CD14-positive monocyte (primary cell): Measurements from ENCODE around the gene DPCD. TPM values are rescaled to one million over a fixed set of nuclear protein-coding genes. Genes with fewer than 3 reads are reported as not detected.

Experiments used
- DNase-seq, 3 donors: peaks; one replicate each; pipeline ENCODE4 v3.0.0-alpha.2; 2011 to 2022
- H2AFZ ChIP-seq: 2 replicates; pipeline ENCODE4 v1.6.0; 2012; ENCODE audit warnings: mild to moderate bottlenecking, low read depth, low read length, inconsistent platforms; ENCODE audit not compliant: insufficient read depth, poor library complexity, severe bottlenecking
- H3K27ac ChIP-seq, 2 donors: 1 replicate in 1 of 2; 2 replicates in 1 of 2; pipeline ENCODE4 v1.5.1; 2012 to 2013; ENCODE audit warnings: low read length in 2 of 2, control low read depth in 1 of 2, inconsistent platforms in 1 of 2, low read depth in 1 of 2, mild to moderate bottlenecking in 1 of 2
- H3K27me3 ChIP-seq, 2 donors: one replicate each; pipeline versions ENCODE4 v1.6.0 to v1.6.1; 2011 to 2013; ENCODE audit warnings: low read length in 2 of 2; ENCODE audit not compliant: control insufficient read depth in 2 of 2, insufficient read depth in 2 of 2
- H3K36me3 ChIP-seq, 2 donors: replicated peaks in 1 of 2; 1 replicate in 1 of 2; 2 replicates in 1 of 2; pipeline versions ENCODE4 v1.5.1 to v1.6.1; 2012 to 2013; ENCODE audit warnings: low read length in 2 of 2, control low read depth in 1 of 2, inconsistent platforms in 1 of 2, mild to moderate bottlenecking in 1 of 2; ENCODE audit not compliant: insufficient read depth in 2 of 2, control insufficient read depth in 1 of 2
- H3K4me1 ChIP-seq, 2 donors: 1 replicate in 1 of 2; 2 replicates in 1 of 2; pipeline versions ENCODE4 v1.5.1 to v1.6.1; 2012 to 2013; ENCODE audit warnings: low read length in 2 of 2, control low read depth in 1 of 2, inconsistent platforms in 1 of 2, mild to moderate bottlenecking in 1 of 2, moderate library complexity in 1 of 2; ENCODE audit not compliant: insufficient read depth in 2 of 2, control insufficient read depth in 1 of 2
- H3K4me2 ChIP-seq: replicated peaks from 2 replicates; pipeline ENCODE3; 2012; ENCODE audit warnings: low read length, moderate library complexity, mild to moderate bottlenecking; ENCODE audit not compliant: poor library complexity, severe bottlenecking; ENCODE audit errors: extremely low read depth
- H3K4me3 ChIP-seq, 3 experiments: fragments of 200-600 bp in 1 of 3; sonication (generic) in 1 of 3; replicated peaks in 1 of 3; 1 replicate in 2 of 3; 2 replicates in 1 of 3; pipeline ENCODE4 v1.5.1; 2011 to 2013; ENCODE audit warnings: low read length in 3 of 3, mild to moderate bottlenecking in 3 of 3, control low read depth in 2 of 3, low read depth in 2 of 3, inconsistent platforms in 1 of 3, moderate library complexity in 1 of 3
- H3K79me2 ChIP-seq: 2 replicates; pipeline ENCODE4 v1.6.0; 2012; ENCODE audit warnings: mild to moderate bottlenecking, control low read depth, inconsistent platforms, low read length, moderate library complexity; ENCODE audit not compliant: insufficient read depth
- H3K9ac ChIP-seq: 2 replicates; pipeline ENCODE4 v1.6.0; 2017; ENCODE audit warnings: low read length, mild to moderate bottlenecking; ENCODE audit not compliant: insufficient read depth, poor library complexity, severe bottlenecking
- H3K9me3 ChIP-seq, 2 donors: replicated peaks in 1 of 2; 1 replicate in 1 of 2; 2 replicates in 1 of 2; pipeline versions ENCODE4 v1.5.1 to v1.6.1; 2012 to 2013; ENCODE audit warnings: low read length in 2 of 2, control low read depth in 1 of 2; ENCODE audit not compliant: control insufficient read depth in 1 of 2, insufficient read depth in 1 of 2
- H4K20me1 ChIP-seq: 2 replicates; pipeline ENCODE4 v1.6.0; 2012; ENCODE audit warnings: mild to moderate bottlenecking, low read length, control low read depth, moderate library complexity; ENCODE audit not compliant: insufficient read depth
- H3K27ac Mint-ChIP-seq, 7 donors: one replicate each; pipeline ENCODE4 v1.8.0; 2020; ENCODE audit warnings: mild to moderate bottlenecking in 7 of 7, mixed read lengths in 7 of 7, moderate library complexity in 6 of 7, inconsistent platforms in 2 of 7
- H3K27me3 Mint-ChIP-seq, 3 donors: one replicate each; pipeline ENCODE4 v1.8.0; 2021 to 2022; ENCODE audit warnings: low read depth in 3 of 3, mild to moderate bottlenecking in 3 of 3, mixed read lengths in 3 of 3, moderate library complexity in 3 of 3, inconsistent platforms in 1 of 3
- H3K36me3 Mint-ChIP-seq, 2 donors: one replicate each; pipeline ENCODE4 v1.8.0; 2020; ENCODE audit warnings: mixed read lengths in 2 of 2, inconsistent platforms in 1 of 2, mild to moderate bottlenecking in 1 of 2
- H3K4me1 Mint-ChIP-seq: one replicate; pipeline ENCODE4 v1.8.0; 2020; ENCODE audit warnings: mild to moderate bottlenecking, mixed read lengths
- H3K4me3 Mint-ChIP-seq, 2 donors: one replicate each; pipeline ENCODE4 v1.8.0; 2020; ENCODE audit warnings: mild to moderate bottlenecking in 2 of 2, mixed read lengths in 2 of 2, moderate library complexity in 1 of 2
- H3K9me3 Mint-ChIP-seq, 7 donors: one replicate each; pipeline ENCODE4 v1.8.0; 2020 to 2022; ENCODE audit warnings: mixed read lengths in 7 of 7, mild to moderate bottlenecking in 6 of 7, moderate library complexity in 6 of 7, inconsistent platforms in 2 of 7
- CTCF ChIP-seq: fragments of 200-600 bp; IDR thresholded peaks from one replicate; pipeline ENCODE4 v1.8.0; 2022; ENCODE audit warnings: antibody characterized with exemption, mild to moderate bottlenecking
- WGBS: methylation state at CpG from one replicate; pipeline ENCODE4 v1.1.5; 2013; ENCODE audit warnings: missing lambda C conversion rate; ENCODE audit not compliant: insufficient coverage; 5-methylcytosine and 5-hydroxymethylcytosine counted together
- intact Hi-C, 2 donors: fragments of 100-400 bp; cut with micrococcal nuclease; formaldehyde crosslinking; loops; one replicate each; pipeline versions ENCODE4 v1.15.0 to v1.15.1; 2023
- polyA plus RNA-seq, 3 donors: library from polyadenylated mRNA; depleted of rRNA in 1 of 3; unstranded in 2 of 3; stranded (reverse) in 1 of 3; fragments of 300-500 nt in 2 of 3; fragments of >200 nt in 1 of 3; fragmentation: Illumina TruSeq in 2 of 3; gene quantifications; 1 replicate in 2 of 3; 2 replicates in 1 of 3; pipeline ENCODE4 v1.2.3, GENCODE V29; 2012 to 2021

The DPCD gene
- polyA plus RNA-seq, 3 donors: 8.6 to 17.0 (median 9.0) TPM

DNA sequence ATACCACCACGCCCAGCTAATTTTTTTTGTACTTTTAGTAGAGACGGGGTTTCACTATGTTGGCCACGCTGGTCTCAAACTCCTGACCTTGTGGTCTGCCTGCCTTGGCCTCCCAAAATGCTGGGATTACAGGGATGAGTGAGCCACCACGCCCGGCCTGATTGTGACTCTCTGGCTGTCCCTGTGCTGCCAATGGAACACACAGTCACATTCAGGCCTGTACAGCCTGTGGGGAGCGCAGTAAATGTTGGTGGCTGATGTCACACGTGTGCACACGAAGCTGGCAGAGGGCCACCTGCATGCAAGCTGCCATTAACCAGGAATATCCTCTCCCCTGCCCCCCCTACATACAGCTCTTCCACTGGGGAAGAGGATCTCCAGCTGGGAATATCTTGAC, 22.2 kb upstream of the DPCD start:
- H4K20me1 ChIP-seq: no peaks in the 10 kb centered on the region
- no peak overlapping the region for H3K27ac ChIP-seq
- DNase-seq: no peak
- 83% methylated on average over 7 of the region's 8 CpGs for WGBS
- peaks cover 3 to 10% of the 10 kb centered on the region in 2 donors for H3K9me3 ChIP-seq
- Mint-ChIP-seq H3K4me1 (peaks cover 19% of the 10 kb centered on the region), H3K27ac (no peak overlapping the region), H3K36me3 (peaks cover 0 to 5% of the 10 kb centered on the region in 2 donors), H3K4me3 (peak overlapping the region in 1 of 2 donors; percentile 82), H3K27me3 (peaks cover 57 to 71% (median 70%) of the 10 kb centered on the region in 3 donors), H3K9me3 (peaks cover 0 to 8% (median 3%) of the 10 kb centered on the region in 7 donors)
- no peaks in the 10 kb centered on the region for H3K79me2 ChIP-seq
- no peak overlapping the region for H3K9ac ChIP-seq
- intact Hi-C loops: loop anchor here in 1 of 2 donors (10.0 kb wide), 1 partner anchor 291 kb away; no protein-coding TSS in a partner anchor
- H3K4me3 ChIP-seq: no peak overlapping the region
- H3K4me1 ChIP-seq: peaks cover 13 to 21% of the 10 kb centered on the region in 2 donors
- H3K36me3 ChIP-seq: no peaks in the 10 kb centered on the region
- peaks cover 38 to 54% of the 10 kb centered on the region in 2 donors for H3K27me3 ChIP-seq
- H3K4me2 ChIP-seq: no peak overlapping the region
- no peak overlapping the region for H2AFZ ChIP-seq
- TF ChIP-seq CTCF: no peak

GRCh38 chr10:101566333-101567164, 21.6 kb upstream of the DPCD start:
- H3K36me3 Mint-ChIP-seq: peaks cover 0 to 5% of the 10 kb centered on the region in 2 donors
- H3K27ac Mint-ChIP-seq: no peak overlapping the region
- WGBS: 15% methylated on average over 56 of the region's 59 CpGs

More at GRCh38 chr10:101566333-101567164, 21.6 kb upstream of the DPCD start:
- Histone ChIP-seq H3K9ac (no peak overlapping the region), H3K4me1 (peaks cover 17 to 25% of the 10 kb centered on the region in 2 donors), H2AFZ (peak overlapping the region; percentile 56), H3K27me3 (peaks cover 38 to 54% of the 10 kb centered on the region in 2 donors), H3K4me2 (no peak overlapping the region), H3K4me3 (no peak overlapping the region), H3K36me3 (no peaks in the 10 kb centered on the region), H3K79me2 (no peaks in the 10 kb centered on the region), H4K20me1 (no peaks in the 10 kb centered on the region), H3K9me3 (peaks cover 3 to 10% of the 10 kb centered on the region in 2 donors), H3K27ac (no peak overlapping the region)
- no peak for DNase-seq
- TF ChIP-seq CTCF: no peak
- intact Hi-C loops: loop anchor here in 1 of 2 donors (10.0 kb wide), 1 partner anchor 292 kb away; no protein-coding TSS in a partner anchor
- Mint-ChIP-seq H3K4me1 (peaks cover 22% of the 10 kb centered on the region), H3K4me3 (peak overlapping the region; percentile 42 to 82), H3K27me3 (peaks cover 57 to 70% (median 68%) of the 10 kb centered on the region in 3 donors), H3K9me3 (peaks cover 0 to 8% (median 3%) of the 10 kb centered on the region in 7 donors)
